Measurements from ENCODE around the gene PLXNA4. TPM values are rescaled to one million over a fixed set of nuclear protein-coding genes. Genes with fewer than 3 reads are reported as not detected.

The PLXNA4 gene
- total RNA-seq, 1 donor from 2014 or later: 0.13 TPM

DNA sequence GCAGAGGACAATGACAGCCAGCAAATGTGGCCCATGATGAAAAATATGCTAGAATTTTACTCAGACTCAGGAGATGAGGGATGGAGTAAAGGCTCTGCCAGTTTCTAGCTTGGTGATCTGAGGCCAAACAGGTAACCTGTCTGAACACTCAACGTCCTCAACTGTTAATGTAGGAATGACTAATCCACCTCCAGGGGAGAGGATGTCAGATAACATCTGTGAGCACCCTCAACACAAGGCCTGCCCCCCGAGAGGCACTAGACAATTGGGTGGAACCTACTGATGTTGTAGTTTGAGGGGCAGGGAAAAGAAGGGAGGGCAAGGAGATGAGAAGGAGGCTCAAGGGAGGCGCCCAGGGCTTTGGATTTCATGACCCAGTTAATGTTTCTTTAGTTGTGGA is 445.1 kb downstream of the PLXNA4 start:
- DNase-seq (ENCODE audit: low spot score): no peak
- no peaks in the 10 kb centered on the region for H3K4me1 Mint-ChIP-seq (ENCODE audit: low read depth)
- no peaks in the 10 kb centered on the region for H3K9me3 Mint-ChIP-seq
- intact Hi-C loops (cut with micrococcal nuclease): no loop called here
- no peak overlapping the region for H3K4me3 Mint-ChIP-seq
- H3K27ac Mint-ChIP-seq: no peak overlapping the region
- H3K36me3 Mint-ChIP-seq (ENCODE audit: low read depth): no peaks in the 10 kb centered on the region
- H3K27me3 Mint-ChIP-seq (ENCODE audit: insufficient read depth): no peaks in the 10 kb centered on the region

- no peaks in the 10 kb centered on the region for H3K9me3 Mint-ChIP-seq
- H3K36me3 Mint-ChIP-seq (ENCODE audit: low read depth): no peaks in the 10 kb centered on the region
- DNase-seq (ENCODE audit: low spot score): no peak
- H3K27ac Mint-ChIP-seq: no peak overlapping the region
- peaks cover 3% of the 10 kb centered on the region for H3K27me3 Mint-ChIP-seq (ENCODE audit: insufficient read depth)
- H3K4me1 Mint-ChIP-seq (ENCODE audit: low read depth): no peaks in the 10 kb centered on the region
- no peak overlapping the region for H3K4me3 Mint-ChIP-seq
- intact Hi-C loops (cut with micrococcal nuclease): no loop called here
Observed at GRCh38 chr7:132130497-132130896, 445.8 kb downstream of the PLXNA4 start.

DNA sequence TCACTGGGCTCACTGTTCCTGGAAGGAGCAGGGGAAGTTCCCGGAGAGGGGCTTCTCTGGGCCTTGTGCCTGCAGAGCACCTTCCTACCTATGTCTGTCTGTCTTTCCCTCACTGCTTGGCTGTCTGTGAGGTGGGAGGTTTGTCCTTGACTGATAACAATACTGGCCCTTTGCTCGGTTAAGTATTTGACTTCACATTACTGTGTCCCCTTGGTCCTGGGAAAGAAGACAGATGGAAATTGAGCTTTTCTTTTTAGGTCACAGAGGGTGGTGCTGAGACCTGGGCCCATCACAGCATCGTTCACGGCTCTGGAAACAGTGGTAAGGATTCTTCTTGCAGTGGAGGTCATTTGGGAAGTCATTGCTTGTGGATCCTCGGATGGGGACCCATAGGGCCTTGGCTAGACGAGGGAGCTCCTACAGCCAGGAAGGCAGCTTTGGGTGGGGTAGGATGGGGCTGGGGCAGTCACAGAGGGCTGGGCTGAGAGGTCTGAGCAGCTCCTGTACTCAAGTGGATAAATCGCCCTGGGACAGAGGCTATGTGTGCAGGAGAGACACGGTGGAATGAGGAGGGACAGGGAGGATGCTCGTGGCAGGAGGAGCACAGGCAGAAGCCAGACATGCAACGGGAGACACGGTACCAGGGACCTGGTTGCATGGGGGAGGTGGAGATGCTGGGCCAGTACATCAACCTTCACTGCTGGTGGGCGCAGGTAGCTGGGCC is 450.2 kb downstream of the PLXNA4 start:
- H3K4me3 Mint-ChIP-seq: no peak overlapping the region
- intact Hi-C loops (cut with micrococcal nuclease): no loop called here
- no peaks in the 10 kb centered on the region for H3K36me3 Mint-ChIP-seq (ENCODE audit: low read depth)
- no peaks in the 10 kb centered on the region for H3K4me1 Mint-ChIP-seq (ENCODE audit: low read depth)
- H3K27ac Mint-ChIP-seq: no peak overlapping the region
- H3K27me3 Mint-ChIP-seq (ENCODE audit: insufficient read depth): peaks cover 4% of the 10 kb centered on the region
- no peaks in the 10 kb centered on the region for H3K9me3 Mint-ChIP-seq
- no peak for DNase-seq (ENCODE audit: low spot score)

- no peaks in the 10 kb centered on the region for H3K9me3 Mint-ChIP-seq
- H3K36me3 Mint-ChIP-seq (ENCODE audit: low read depth): no peaks in the 10 kb centered on the region
- no peak overlapping the region for H3K27ac Mint-ChIP-seq
- H3K4me1 Mint-ChIP-seq (ENCODE audit: low read depth): no peaks in the 10 kb centered on the region
- intact Hi-C loops (cut with micrococcal nuclease): no loop called here
- no peak for DNase-seq (ENCODE audit: low spot score)
- peaks cover 4% of the 10 kb centered on the region for H3K27me3 Mint-ChIP-seq (ENCODE audit: insufficient read depth)
- H3K4me3 Mint-ChIP-seq: no peak overlapping the region
Observed at GRCh38 chr7:132125096-132125495, 451.2 kb downstream of the PLXNA4 start.

GRCh38 chr7:132124575-132124974 is 451.7 kb downstream of the PLXNA4 start:
- no peaks in the 10 kb centered on the region for H3K4me1 Mint-ChIP-seq (ENCODE audit: low read depth)
- no peaks in the 10 kb centered on the region for H3K9me3 Mint-ChIP-seq
- H3K36me3 Mint-ChIP-seq (ENCODE audit: low read depth): no peaks in the 10 kb centered on the region
- no peak overlapping the region for H3K27ac Mint-ChIP-seq
- peaks cover 4% of the 10 kb centered on the region for H3K27me3 Mint-ChIP-seq (ENCODE audit: insufficient read depth)
- intact Hi-C loops (cut with micrococcal nuclease): no loop called here
- no peak overlapping the region for H3K4me3 Mint-ChIP-seq
- DNase-seq (ENCODE audit: low spot score): no peak

DNA sequence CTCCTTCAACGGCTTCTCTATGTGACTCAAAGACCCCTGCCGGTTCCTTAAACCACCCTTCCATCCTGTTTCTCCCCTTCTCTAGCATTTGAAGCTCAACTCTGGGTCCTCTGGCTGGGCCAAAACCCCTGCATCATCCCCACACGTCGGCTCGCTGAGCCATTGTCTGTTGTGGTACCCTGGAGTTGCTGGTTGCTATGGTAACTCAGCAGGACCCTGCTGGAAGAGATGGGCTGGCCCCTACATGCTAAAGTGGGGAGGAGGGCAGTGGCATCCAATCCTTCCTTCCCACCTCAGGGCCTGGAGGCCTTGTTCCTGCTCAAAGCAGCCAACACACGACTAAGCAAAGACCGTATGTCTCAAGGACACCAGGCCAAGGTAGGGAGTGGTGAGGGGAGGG is 452.5 kb downstream of the PLXNA4 start:
- no peak for DNase-seq (ENCODE audit: low spot score)
- Mint-ChIP-seq H3K36me3 (ENCODE audit: low read depth) (no peaks in the 10 kb centered on the region), H3K27me3 (ENCODE audit: insufficient read depth) (peaks cover 4% of the 10 kb centered on the region), H3K4me1 (ENCODE audit: low read depth) (no peaks in the 10 kb centered on the region), H3K4me3 (no peak overlapping the region), H3K9me3 (no peaks in the 10 kb centered on the region), H3K27ac (no peak overlapping the region)
- intact Hi-C loops (cut with micrococcal nuclease): no loop called here

DNA sequence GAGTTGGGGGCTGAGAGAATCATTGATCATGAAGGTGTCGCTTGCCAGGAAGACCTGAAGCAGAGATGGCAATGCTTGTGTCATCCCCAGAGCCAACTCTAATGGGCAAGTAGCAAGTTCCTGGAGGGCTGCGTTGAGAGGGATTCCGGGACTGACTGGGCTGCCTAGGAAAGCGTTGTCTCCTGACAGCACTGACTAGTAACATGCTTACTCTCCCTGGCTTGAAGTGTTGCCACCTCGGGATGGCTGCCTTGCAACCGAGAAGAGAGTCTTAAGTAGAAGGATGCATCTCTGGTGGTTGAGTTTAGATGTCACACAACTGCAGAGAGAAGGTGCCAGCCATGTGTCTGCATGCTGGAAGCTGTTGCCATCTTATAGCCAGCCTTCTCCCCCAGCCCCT is 453.4 kb downstream of the PLXNA4 start:
- Mint-ChIP-seq H3K9me3 (no peaks in the 10 kb centered on the region), H3K4me3 (no peak overlapping the region), H3K4me1 (ENCODE audit: low read depth) (no peaks in the 10 kb centered on the region), H3K36me3 (ENCODE audit: low read depth) (no peaks in the 10 kb centered on the region), H3K27me3 (ENCODE audit: insufficient read depth) (peaks cover 7% of the 10 kb centered on the region), H3K27ac (no peak overlapping the region)
- DNase-seq (ENCODE audit: low spot score): no peak
- intact Hi-C loops (cut with micrococcal nuclease): no loop called here

DNA sequence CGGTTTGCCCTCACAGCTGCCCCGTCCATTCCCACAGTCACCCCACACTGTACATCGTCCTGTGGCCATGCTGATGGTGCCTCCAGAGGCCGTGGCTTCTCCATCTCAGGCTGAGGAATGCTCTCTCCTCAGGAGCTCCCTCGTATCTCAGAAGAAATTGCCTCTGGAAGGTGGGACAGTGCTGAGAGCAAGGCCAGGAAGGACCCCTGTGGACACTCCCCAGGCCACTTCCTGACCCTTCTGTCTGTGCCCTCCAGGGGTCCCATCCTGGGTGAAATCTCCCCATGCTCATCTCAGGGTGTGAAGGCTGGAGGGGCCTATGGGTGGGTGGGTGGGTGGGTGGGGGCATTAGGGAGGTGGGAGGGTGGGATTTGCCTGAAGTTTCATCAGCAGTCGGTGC is 454.3 kb downstream of the PLXNA4 start:
- intact Hi-C loops (cut with micrococcal nuclease): no loop called here
- DNase-seq (ENCODE audit: low spot score): no peak
- Mint-ChIP-seq H3K27me3 (ENCODE audit: insufficient read depth) (peaks cover 7% of the 10 kb centered on the region), H3K36me3 (ENCODE audit: low read depth) (no peaks in the 10 kb centered on the region), H3K4me3 (no peak overlapping the region), H3K27ac (no peak overlapping the region), H3K9me3 (no peaks in the 10 kb centered on the region), H3K4me1 (ENCODE audit: low read depth) (no peaks in the 10 kb centered on the region)

- H3K9me3 Mint-ChIP-seq: no peaks in the 10 kb centered on the region
- H3K27me3 Mint-ChIP-seq (ENCODE audit: insufficient read depth): peaks cover 4% of the 10 kb centered on the region
- H3K27ac Mint-ChIP-seq: no peak overlapping the region
- no peak for DNase-seq (ENCODE audit: low spot score)
- no peaks in the 10 kb centered on the region for H3K4me1 Mint-ChIP-seq (ENCODE audit: low read depth)
- H3K36me3 Mint-ChIP-seq (ENCODE audit: low read depth): no peaks in the 10 kb centered on the region
- no peak overlapping the region for H3K4me3 Mint-ChIP-seq
- intact Hi-C loops (cut with micrococcal nuclease): no loop called here
Observed at GRCh38 chr7:132118641-132119040, 457.6 kb downstream of the PLXNA4 start.

GRCh38 chr7:132117636-132118035 is 458.6 kb downstream of the PLXNA4 start:
- H3K9me3 Mint-ChIP-seq: no peaks in the 10 kb centered on the region
- DNase-seq (ENCODE audit: low spot score): no peak
- no peak overlapping the region for H3K27ac Mint-ChIP-seq
- H3K4me3 Mint-ChIP-seq: no peak overlapping the region
- intact Hi-C loops (cut with micrococcal nuclease): no loop called here
- no peaks in the 10 kb centered on the region for H3K36me3 Mint-ChIP-seq (ENCODE audit: low read depth)
- peaks cover 4% of the 10 kb centered on the region for H3K27me3 Mint-ChIP-seq (ENCODE audit: insufficient read depth)
- no peaks in the 10 kb centered on the region for H3K4me1 Mint-ChIP-seq (ENCODE audit: low read depth)

DNA sequence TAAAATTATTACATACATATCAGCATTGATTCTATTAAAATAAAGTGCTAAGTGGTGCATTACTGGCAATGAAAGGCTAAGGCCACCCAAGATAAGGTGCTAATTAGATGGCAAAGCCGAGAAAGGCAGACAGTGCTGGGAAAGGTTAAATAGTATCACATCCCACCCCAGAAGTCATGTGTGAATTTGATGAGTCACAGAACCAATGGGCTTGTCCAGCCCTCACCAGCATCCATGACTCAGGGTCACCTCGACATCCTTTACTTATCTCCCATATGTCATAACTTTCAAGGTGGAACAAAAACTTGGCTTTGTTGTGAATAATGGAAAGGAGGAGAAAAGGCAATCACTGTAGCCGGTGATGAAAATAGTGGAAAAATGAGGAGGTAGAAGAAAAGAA is 459.1 kb downstream of the PLXNA4 start:
- intact Hi-C loops (cut with micrococcal nuclease): no loop called here
- Mint-ChIP-seq H3K4me1 (ENCODE audit: low read depth) (no peaks in the 10 kb centered on the region), H3K4me3 (no peak overlapping the region), H3K27ac (no peak overlapping the region), H3K27me3 (ENCODE audit: insufficient read depth) (peaks cover 3% of the 10 kb centered on the region), H3K9me3 (no peaks in the 10 kb centered on the region), H3K36me3 (ENCODE audit: low read depth) (no peaks in the 10 kb centered on the region)
- no peak for DNase-seq (ENCODE audit: low spot score)

- Mint-ChIP-seq H3K36me3 (ENCODE audit: low read depth) (no peaks in the 10 kb centered on the region), H3K9me3 (no peaks in the 10 kb centered on the region), H3K4me3 (no peak overlapping the region), H3K27me3 (ENCODE audit: insufficient read depth) (peaks cover 3% of the 10 kb centered on the region), H3K4me1 (ENCODE audit: low read depth) (no peaks in the 10 kb centered on the region), H3K27ac (no peak overlapping the region)
- intact Hi-C loops (cut with micrococcal nuclease): no loop called here
- no peak for DNase-seq (ENCODE audit: low spot score)
Observed at GRCh38 chr7:132116369-132116768, 459.9 kb downstream of the PLXNA4 start.

- intact Hi-C loops (cut with micrococcal nuclease): no loop called here
- DNase-seq (ENCODE audit: low spot score): no peak
- Mint-ChIP-seq H3K4me1 (ENCODE audit: low read depth) (no peaks in the 10 kb centered on the region), H3K27ac (no peak overlapping the region), H3K4me3 (no peak overlapping the region), H3K27me3 (ENCODE audit: insufficient read depth) (peaks cover 3% of the 10 kb centered on the region), H3K9me3 (no peaks in the 10 kb centered on the region), H3K36me3 (ENCODE audit: low read depth) (no peaks in the 10 kb centered on the region)
Observed at GRCh38 chr7:132115758-132116157, 460.5 kb downstream of the PLXNA4 start.

DNA sequence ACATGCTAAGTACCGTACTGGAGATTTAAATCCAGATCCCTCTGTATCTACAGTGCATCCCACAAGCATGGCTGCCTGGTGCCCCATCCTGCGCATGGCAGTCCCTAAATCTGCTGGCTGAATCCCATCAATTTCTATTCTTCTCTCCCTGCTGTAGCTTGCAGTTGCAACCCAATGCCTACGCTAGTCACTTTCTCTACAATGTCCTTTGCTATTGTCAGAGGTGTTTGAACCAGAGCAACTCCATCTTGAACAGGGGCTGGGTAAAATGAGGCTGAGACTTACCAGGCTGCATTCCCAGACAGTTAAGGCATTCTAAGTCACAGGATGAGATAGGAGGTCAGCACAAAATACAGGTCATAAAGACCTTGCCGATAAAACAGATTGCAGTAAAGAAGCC is 461.2 kb downstream of the PLXNA4 start:
- Mint-ChIP-seq H3K36me3 (ENCODE audit: low read depth) (no peaks in the 10 kb centered on the region), H3K27me3 (ENCODE audit: insufficient read depth) (peaks cover 3% of the 10 kb centered on the region), H3K27ac (no peak overlapping the region), H3K9me3 (no peaks in the 10 kb centered on the region), H3K4me1 (ENCODE audit: low read depth) (no peaks in the 10 kb centered on the region), H3K4me3 (no peak overlapping the region)
- intact Hi-C loops (cut with micrococcal nuclease): no loop called here
- no peak for DNase-seq (ENCODE audit: low spot score)

Measured in activated T-helper 1 cell treated with anti-CD3 and anti-CD28 coated beads, Interleukin-12 subunit alpha, Interleukin-12 subunit beta, Interleukin-2, Interleukin-4 antibody, amounts not matched to agents 30 ng/mL and 10 ng/mL and 1 ng/mL, durations not matched to agents 14 hours and 24 hours and 36 hours (primary cell).